Tibial nerve (tissue), 3 donors: ENCODE data around the gene LLGL2.

Experiments used
- POLR2A ChIP-seq, 2 donors: fragments of 450-650 bp; IDR thresholded peaks; one replicate each; pipeline ENCODE4 v1.6.1; 2017; ENCODE audit warnings: antibody characterized with exemption in 2 of 2, mild to moderate bottlenecking in 2 of 2, moderate library complexity in 2 of 2
- TF ChIP-seq, protein P1 (sequence below), 5 experiments: fragments of 200-600 bp in 3 of 5; fragments of 450-650 bp in 2 of 5; sonication (generic) in 3 of 5; IDR thresholded peaks; one replicate each; pipeline ENCODE4 v1.5.1; 2016 to 2019; ENCODE audit warnings: antibody characterized with exemption in 5 of 5, mild to moderate bottlenecking in 3 of 5, moderate library complexity in 2 of 5

DNA sequence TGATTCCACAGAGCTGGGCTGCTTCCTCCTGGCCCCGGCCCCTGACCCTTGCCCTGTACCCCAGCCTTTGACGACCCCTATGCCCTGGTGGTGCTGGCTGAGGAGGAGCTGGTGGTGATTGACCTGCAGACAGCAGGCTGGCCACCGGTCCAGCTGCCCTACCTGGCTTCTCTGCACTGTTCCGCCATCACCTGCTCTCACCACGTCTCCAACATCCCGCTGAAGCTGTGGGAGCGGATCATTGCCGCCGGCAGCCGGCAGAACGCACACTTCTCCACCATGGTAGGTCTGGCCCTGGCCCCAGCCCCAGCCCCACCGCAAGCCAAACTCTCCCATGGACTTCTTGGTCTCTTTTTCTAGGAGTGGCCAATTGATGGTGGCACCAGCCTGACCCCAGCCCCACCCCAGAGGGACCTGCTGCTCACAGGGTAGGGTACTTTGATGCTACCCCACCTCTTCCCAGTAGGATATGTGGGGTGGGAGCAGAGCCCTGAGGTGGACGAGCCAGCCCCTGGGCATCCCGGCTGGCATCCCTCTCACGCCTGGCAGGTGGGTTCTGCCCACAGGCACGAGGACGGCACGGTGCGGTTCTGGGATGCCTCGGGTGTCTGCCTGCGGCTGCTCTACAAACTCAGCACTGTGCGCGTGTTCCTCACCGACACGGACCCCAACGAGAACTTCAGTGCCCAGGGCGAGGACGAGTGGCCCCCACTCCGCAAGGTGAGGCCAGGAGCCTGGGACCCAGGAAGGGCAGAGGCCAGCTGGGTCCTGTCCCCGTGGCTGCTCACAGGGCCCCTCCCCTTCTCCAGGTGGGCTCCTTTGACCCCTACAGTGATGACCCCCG lies 43.1 kb downstream of the LLGL2 start:
- TF ChIP-seq, protein P1, sequence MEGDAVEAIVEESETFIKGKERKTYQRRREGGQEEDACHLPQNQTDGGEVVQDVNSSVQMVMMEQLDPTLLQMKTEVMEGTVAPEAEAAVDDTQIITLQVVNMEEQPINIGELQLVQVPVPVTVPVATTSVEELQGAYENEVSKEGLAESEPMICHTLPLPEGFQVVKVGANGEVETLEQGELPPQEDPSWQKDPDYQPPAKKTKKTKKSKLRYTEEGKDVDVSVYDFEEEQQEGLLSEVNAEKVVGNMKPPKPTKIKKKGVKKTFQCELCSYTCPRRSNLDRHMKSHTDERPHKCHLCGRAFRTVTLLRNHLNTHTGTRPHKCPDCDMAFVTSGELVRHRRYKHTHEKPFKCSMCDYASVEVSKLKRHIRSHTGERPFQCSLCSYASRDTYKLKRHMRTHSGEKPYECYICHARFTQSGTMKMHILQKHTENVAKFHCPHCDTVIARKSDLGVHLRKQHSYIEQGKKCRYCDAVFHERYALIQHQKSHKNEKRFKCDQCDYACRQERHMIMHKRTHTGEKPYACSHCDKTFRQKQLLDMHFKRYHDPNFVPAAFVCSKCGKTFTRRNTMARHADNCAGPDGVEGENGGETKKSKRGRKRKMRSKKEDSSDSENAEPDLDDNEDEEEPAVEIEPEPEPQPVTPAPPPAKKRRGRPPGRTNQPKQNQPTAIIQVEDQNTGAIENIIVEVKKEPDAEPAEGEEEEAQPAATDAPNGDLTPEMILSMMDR (IDR thresholded peaks at IDR 0.05): no peak
- TF ChIP-seq POLR2A (IDR thresholded peaks at IDR 0.05): no peak
